Bronchial epithelial cell (primary cell): ENCODE results near the gene TPP1. TPM values are rescaled to one million over a fixed set of nuclear protein-coding genes. Genes with fewer than 3 reads are reported as not detected.

Experiments
- DNase-seq: peaks from one replicate; pipeline ENCODE4 v3.0.0-alpha.2; 2010; ENCODE audit warnings: low read depth
- FAIRE-seq: peaks from 2 replicates; lab custom pipeline; 2011; peaks lifted over from hg19 to GRCh38; lab: Jason Lieb, UNC
- H3K27me3 ChIP-seq: 2 replicates; pipeline ENCODE4 v1.5.1; 2011; ENCODE audit warnings: low read length; ENCODE audit not compliant: control insufficient read depth, insufficient read depth
- H3K36me3 ChIP-seq: 2 replicates; pipeline ENCODE4 v1.5.1; 2011; ENCODE audit warnings: low read length; ENCODE audit not compliant: control insufficient read depth, insufficient read depth
- H3K4me3 ChIP-seq: 2 replicates; pipeline ENCODE4 v1.5.1; 2011; ENCODE audit warnings: mild to moderate bottlenecking, low read depth, low read length, control low read depth
- total RNA-seq: library from RNA; depleted of rRNA; stranded (reverse); fragments of >200 nt; gene quantifications from 2 replicates; pipeline ENCODE4 v1.2.1, GENCODE V29; 2014
- TF ChIP-seq, protein P1 (sequence below): IDR thresholded peaks from 2 replicates; pipeline ENCODE4 v1.5.1; 2011; ENCODE audit warnings: mild to moderate bottlenecking, moderate library complexity, low read length, control low read depth, inconsistent platforms; ENCODE audit not compliant: insufficient read depth, severe bottlenecking

Gene TPP1
- total RNA-seq, 1 donor from 2014 or later = 40.8 TPM

DNA sequence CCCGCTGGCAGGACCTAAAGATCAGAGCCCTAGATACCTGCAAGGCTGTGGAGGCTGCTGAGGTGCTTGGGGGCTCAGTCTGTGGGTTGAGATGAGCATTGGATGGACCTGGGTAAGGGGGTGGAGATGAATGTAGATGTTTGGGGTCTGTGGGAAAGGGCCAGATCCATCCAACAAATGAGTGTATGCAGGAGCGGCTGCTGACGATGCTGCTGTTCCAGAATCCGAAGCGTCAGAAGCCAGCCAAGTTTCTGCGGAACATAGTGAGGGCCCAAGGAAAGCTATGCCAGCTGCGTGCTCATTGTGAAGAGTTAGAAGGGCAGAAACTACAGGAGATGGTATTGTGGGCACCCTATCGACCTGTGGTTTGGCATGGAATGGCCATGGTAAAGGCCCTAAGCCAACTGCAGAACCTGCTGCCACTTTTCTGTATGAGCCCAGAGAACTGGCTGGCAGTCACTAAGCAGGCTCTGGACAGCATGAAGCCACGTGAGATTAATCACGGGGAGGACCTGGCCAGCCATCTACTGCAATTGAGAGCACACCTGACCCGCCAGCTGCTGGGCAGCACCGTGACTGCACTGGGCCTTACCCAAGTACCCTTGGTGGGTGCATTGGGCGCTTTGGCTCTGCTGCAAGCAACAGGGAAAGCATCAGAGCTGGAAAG lies 52.4 kb downstream of the TPP1 start:
- no peak for DNase-seq
- H3K4me3 ChIP-seq = no peak overlapping the region
- TF ChIP-seq, protein P1, sequence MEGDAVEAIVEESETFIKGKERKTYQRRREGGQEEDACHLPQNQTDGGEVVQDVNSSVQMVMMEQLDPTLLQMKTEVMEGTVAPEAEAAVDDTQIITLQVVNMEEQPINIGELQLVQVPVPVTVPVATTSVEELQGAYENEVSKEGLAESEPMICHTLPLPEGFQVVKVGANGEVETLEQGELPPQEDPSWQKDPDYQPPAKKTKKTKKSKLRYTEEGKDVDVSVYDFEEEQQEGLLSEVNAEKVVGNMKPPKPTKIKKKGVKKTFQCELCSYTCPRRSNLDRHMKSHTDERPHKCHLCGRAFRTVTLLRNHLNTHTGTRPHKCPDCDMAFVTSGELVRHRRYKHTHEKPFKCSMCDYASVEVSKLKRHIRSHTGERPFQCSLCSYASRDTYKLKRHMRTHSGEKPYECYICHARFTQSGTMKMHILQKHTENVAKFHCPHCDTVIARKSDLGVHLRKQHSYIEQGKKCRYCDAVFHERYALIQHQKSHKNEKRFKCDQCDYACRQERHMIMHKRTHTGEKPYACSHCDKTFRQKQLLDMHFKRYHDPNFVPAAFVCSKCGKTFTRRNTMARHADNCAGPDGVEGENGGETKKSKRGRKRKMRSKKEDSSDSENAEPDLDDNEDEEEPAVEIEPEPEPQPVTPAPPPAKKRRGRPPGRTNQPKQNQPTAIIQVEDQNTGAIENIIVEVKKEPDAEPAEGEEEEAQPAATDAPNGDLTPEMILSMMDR = no peak
- no peak for FAIRE-seq
- no peaks in the 10 kb centered on the region for H3K27me3 ChIP-seq
- no peaks in the 10 kb centered on the region for H3K36me3 ChIP-seq

DNA sequence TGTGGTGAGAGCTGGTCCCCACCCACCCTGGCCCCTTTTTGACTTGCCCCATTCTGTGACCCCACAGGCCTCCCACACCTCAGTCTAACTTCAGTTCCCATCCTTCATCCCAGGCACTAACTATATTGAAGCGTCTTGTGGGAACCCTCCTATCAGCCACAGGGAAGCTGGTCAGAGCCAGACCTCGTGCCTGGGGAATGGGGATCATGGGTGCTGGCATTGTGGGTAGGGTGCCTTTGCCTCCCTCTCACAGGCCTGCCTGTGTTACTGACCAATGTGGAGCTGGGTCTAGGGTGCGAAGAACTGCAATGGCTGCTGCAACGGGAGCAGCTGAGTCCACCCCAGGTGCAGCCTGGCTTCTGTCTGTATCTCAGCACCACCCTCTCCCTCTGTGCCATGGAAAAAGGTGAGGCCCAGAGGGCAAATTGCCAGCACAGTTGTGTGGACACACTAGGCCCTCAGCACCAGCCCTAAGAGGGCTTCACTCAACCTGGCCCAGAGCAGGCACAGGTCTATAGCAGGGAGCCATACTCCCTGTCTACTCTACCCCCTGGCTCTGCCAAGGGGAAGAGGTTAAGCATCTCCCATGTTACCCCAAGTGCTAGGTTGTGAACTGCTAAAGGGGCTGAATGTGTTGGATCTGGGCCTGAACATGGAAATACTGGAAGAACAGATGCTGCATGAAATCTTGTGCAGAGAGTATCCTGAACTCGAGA lies 53.1 kb downstream of the TPP1 start:
- TF ChIP-seq, protein P1 = no peak
- FAIRE-seq = no peak
- Histone ChIP-seq H3K27me3 (no peaks in the 10 kb centered on the region), H3K4me3 (no peak overlapping the region), H3K36me3 (no peaks in the 10 kb centered on the region)
- no peak for DNase-seq

- TF ChIP-seq, protein P1 = no peak
Measured at GRCh38 chr11:6565325-6565724, 53.9 kb downstream of the TPP1 start.

DNA sequence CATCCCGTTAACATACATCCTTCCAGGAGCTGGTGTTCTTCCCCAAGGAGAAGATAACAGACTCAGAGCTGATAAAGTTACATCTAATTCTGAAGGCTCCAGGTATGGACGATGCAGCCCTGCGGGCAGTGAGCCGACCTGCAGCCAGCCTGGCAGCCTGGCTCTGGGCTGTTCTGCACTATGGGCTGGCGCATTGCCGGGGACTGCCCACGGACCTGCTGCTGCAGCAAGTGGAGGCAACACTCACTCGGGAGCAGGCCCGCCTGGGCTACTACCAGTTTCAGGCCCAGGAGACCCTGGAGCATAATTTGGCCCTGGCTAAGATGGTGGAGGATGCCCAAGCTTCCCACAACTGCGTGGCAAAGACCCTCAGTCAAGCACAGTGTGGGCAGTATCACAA lies 55.6 kb downstream of the TPP1 start:
- Histone ChIP-seq H3K36me3 (no peaks in the 10 kb centered on the region), H3K27me3 (no peaks in the 10 kb centered on the region), H3K4me3 (no peak overlapping the region)
- TF ChIP-seq, protein P1 = no peak
- no peak for DNase-seq
- FAIRE-seq = no peak

More at GRCh38 chr11:6565325-6565724, 53.9 kb downstream of the TPP1 start:
- no peak for DNase-seq
- Histone ChIP-seq H3K4me3 (no peak overlapping the region), H3K27me3 (no peaks in the 10 kb centered on the region), H3K36me3 (no peaks in the 10 kb centered on the region)
- FAIRE-seq = no peak

- FAIRE-seq (no peak), DNase-seq (peak; percentile 10)
Measured at GRCh38 chr11:6563121-6563619, 56.1 kb downstream of the TPP1 start.

More at GRCh38 chr11:6563121-6563619, 56.1 kb downstream of the TPP1 start:
- H3K4me3 ChIP-seq = no peak overlapping the region
- no peaks in the 10 kb centered on the region for H3K27me3 ChIP-seq
- TF ChIP-seq, protein P1 = no peak
- no peaks in the 10 kb centered on the region for H3K36me3 ChIP-seq

Other genes starting within 250 kb of the TPP1 start
- 1.1 and 3.2 TPM in 2 replicates for gene SMPD1, start 228.9 kb downstream of the TPP1 start, total RNA-seq
- 1.7 and 1.8 TPM in 2 replicates for gene APBB1, start 200.3 kb downstream of the TPP1 start, total RNA-seq
- gene HPX, start 178.4 kb downstream of the TPP1 start, total RNA-seq = 0.26 and 0.51 TPM in 2 replicates
- 7.6 and 9.9 TPM in 2 replicates for gene TRIM3, start 145.5 kb downstream of the TPP1 start, total RNA-seq
- gene ARFIP2, start 138.1 kb downstream of the TPP1 start, total RNA-seq = 59.3 and 72.7 TPM in 2 replicates
- gene TIMM10B, start 137.9 kb downstream of the TPP1 start, total RNA-seq = 39.5 and 42.1 TPM in 2 replicates
- 4.5 and 8.2 TPM in 2 replicates for gene DNHD1, start 122.1 kb downstream of the TPP1 start, total RNA-seq
- gene RRP8, start 15.8 kb downstream of the TPP1 start, total RNA-seq = 10.3 and 10.5 TPM in 2 replicates
- 47.0 and 70.3 TPM in 2 replicates for gene ILK, start 15.6 kb downstream of the TPP1 start, total RNA-seq
- gene TAF10, start 7.2 kb downstream of the TPP1 start, total RNA-seq = 43.2 and 70.2 TPM in 2 replicates
- 0.26 TPM in 2 replicates for gene DCHS1, start 36.4 kb upstream of the TPP1 start, total RNA-seq
- 44.5 and 63.7 TPM in 2 replicates for gene MRPL17, start 63.9 kb upstream of the TPP1 start, total RNA-seq
- under 0.01 TPM in 2 replicates for gene OR2AG2, start 152.6 kb upstream of the TPP1 start, total RNA-seq
- gene OR2AG1, start 163.6 kb upstream of the TPP1 start, total RNA-seq = not detected in 2 replicates
- under 0.01 and 0.26 TPM in 2 replicates for gene OR6A2, start 180.3 kb upstream of the TPP1 start, total RNA-seq
- not detected in 2 replicates for gene OR10A5, start 226.3 kb upstream of the TPP1 start, total RNA-seq
- gene OR10A2, start 243.6 kb upstream of the TPP1 start, total RNA-seq = not detected in 2 replicates